ENCODE results near the gene MCF2. TPM values are rescaled to one million over a fixed set of nuclear protein-coding genes. Genes with fewer than 3 reads are reported as not detected.

The MCF2 gene
- total and polyA plus RNA-seq, 2 donors (not counting 1 experiment from before 2014, with no cell fraction given) = 0.39 to 0.54 TPM

- no peaks in the 10 kb centered on the region for H3K27me3 ChIP-seq (replicated peaks in 1 of 4; ENCODE audit: control extremely low read depth in 1 of 4, control insufficient read depth in 3 of 4, insufficient read depth in 4 of 4, low read length in 3 of 4)
- Mint-ChIP-seq H3K27ac (no peak overlapping the region), H3K4me1 (no peaks in the 10 kb centered on the region), H3K4me3 (no peak overlapping the region), H3K27me3 (no peaks in the 10 kb centered on the region), H3K9me3 (ENCODE audit: insufficient read depth) (no peaks in the 10 kb centered on the region)
- H3K4me3 ChIP-seq (ENCODE audit: control extremely low read depth in 1 of 5, extremely low read depth in 1 of 5, insufficient read depth in 1 of 5, low read depth in 2 of 5, low read length in 4 of 5) = no peak overlapping the region
- POLR2A ChIA-PET = no interaction called here
- no peaks in the 10 kb centered on the region for H3K79me2 ChIP-seq (ENCODE audit: control insufficient read depth, insufficient read depth, low read length)
- no peak overlapping the region for H3K4me2 ChIP-seq (replicated peaks; ENCODE audit: low read depth, low read length, poor library complexity, severe bottlenecking)
- no peak for ATAC-seq (ENCODE audit: low read depth)
- no peaks in the 10 kb centered on the region for H3K4me1 ChIP-seq (ENCODE audit: control insufficient read depth in 2 of 2, insufficient read depth in 2 of 2, low read length in 2 of 2)
- no peaks in the 10 kb centered on the region for H3K36me3 ChIP-seq (replicated peaks in 1 of 2; ENCODE audit: control extremely low read depth in 1 of 2, control insufficient read depth in 1 of 2, extremely low read depth in 1 of 2, insufficient read depth in 2 of 2, low read length in 1 of 2)
- CTCF ChIA-PET = no interaction called here
- no peaks in the 10 kb centered on the region for H4K20me1 ChIP-seq (ENCODE audit: control insufficient read depth, insufficient read depth, low read length, poor library complexity, severe bottlenecking)
- H3K9me3 ChIP-seq (ENCODE audit: control extremely low read depth in 1 of 3, control insufficient read depth in 2 of 3, insufficient read depth in 1 of 3, low read length in 2 of 3) = no peaks in the 10 kb centered on the region
- no peak overlapping the region for H3K9ac ChIP-seq (ENCODE audit: low read length)
- no CpG with 5 or more reads among the region's 4 CpGs for WGBS (ENCODE audit: insufficient coverage)
- H2AFZ ChIP-seq (ENCODE audit: insufficient read depth, low read depth, low read length, poor library complexity, severe bottlenecking) = no peak overlapping the region
- intact Hi-C loops (cut with micrococcal nuclease) = no loop called here
- DNase-seq = no peak
- TF ChIP-seq EZH2 (IDR thresholded peaks at IDR 0.05; ENCODE audit: borderline replicate concordance, insufficient read depth, low read depth, low read length, poor library complexity, severe bottlenecking) (no peak), CTCF (IDR thresholded peaks at IDR 0.05) (no peak)
- H3K27ac ChIP-seq (ENCODE audit: low read length in 2 of 2) = no peak overlapping the region
These were observed 175.1 kb downstream of the MCF2 start for GRCh38 chrX:139532834-139533233.

Small RNA genes within 50 kb of the gene (small RNA-seq; reads per million reads assigned to genes)
- not detected for gene RF01210 (ENCODE audit: insufficient read length, low read depth, low replicate concordance)

Other genes starting within 250 kb of the MCF2 start
- not detected in 2 replicates for gene F9, start 177.4 kb downstream of the MCF2 start, total RNA-seq
- gene F9, start 177.4 kb downstream of the MCF2 start, polyA plus RNA-seq = not detected in 2 replicates
- gene ATP11C, start 224.9 kb upstream of the MCF2 start, total RNA-seq = 27.8 and 29.2 TPM in 2 replicates
- gene ATP11C, start 224.9 kb upstream of the MCF2 start, polyA plus RNA-seq = 8.5 and 10.5 TPM in 2 replicates